ENCODE results near the gene BCL10. TPM values are rescaled to one million over a fixed set of nuclear protein-coding genes. Genes with fewer than 3 reads are reported as not detected.
A peak's percentile ranks its signal among the peaks of the same experiment; 100 is the strongest.

The BCL10 gene
- total and polyA plus RNA-seq, 2 of the 8 experiments (the other 6 are each of a cell fraction or from before 2014, with no cell fraction given): 7.4 to 29.6 TPM

- Histone ChIP-seq H2BK5ac (ENCODE audit: low read depth, low read length) (no peak overlapping the region), H2BK120ac (replicated peaks; ENCODE audit: low read depth, low read length) (no peak overlapping the region), H3K79me1 (ENCODE audit: low read depth, low read length) (no peaks in the 10 kb centered on the region), H2AFZ (ENCODE audit: low read length) (no peak overlapping the region), H3K4me1 (replicated peaks in 1 of 4; ENCODE audit: control insufficient read depth in 3 of 4, insufficient read depth in 4 of 4, low read length in 3 of 4) (peaks cover 0 to 15% (median 4%) of the 10 kb centered on the region in 4 experiments; a peak in 4 of 7 replicates), H3K9me3 (ENCODE audit: insufficient read depth in 2 of 2, low read depth in 1 of 2, low read length in 1 of 2) (no peaks in the 10 kb centered on the region), H4K20me1 (replicated peaks in 1 of 2; ENCODE audit: control insufficient read depth in 1 of 2, insufficient read depth in 2 of 2, low read length in 2 of 2) (no peaks in the 10 kb centered on the region), H2AK5ac (ENCODE audit: low read depth, low read length) (no peak overlapping the region), H3K4me3 (ENCODE audit: extremely low read depth in 1 of 4, insufficient read depth in 2 of 4, low read depth in 3 of 4, low read length in 4 of 4) (no peak overlapping the region), H3K56ac (replicated peaks; ENCODE audit: insufficient read length, low read depth, low read length) (no peak overlapping the region), H3K18ac (ENCODE audit: extremely low read depth, low read length) (no peak overlapping the region), H4K8ac (ENCODE audit: extremely low read depth, insufficient read depth, low read length) (no peak overlapping the region), H2BK20ac (ENCODE audit: low read length) (no peak overlapping the region), H3K27ac (ENCODE audit: low read depth, low read length) (0 out of 2 replicates have a peak overlapping the region, but pooled peaks have one; percentile 1), H3K23me2 (ENCODE audit: low read depth, low read length) (no peaks in the 10 kb centered on the region), H3K9ac (replicated peaks in 1 of 4; ENCODE audit: extremely low read depth in 1 of 4, low read depth in 3 of 4, low read length in 3 of 4) (no peak overlapping the region), H3K36me3 (ENCODE audit: control insufficient read depth in 2 of 4, insufficient read depth in 4 of 4, low read length in 3 of 4) (no peaks in the 10 kb centered on the region), H4K5ac (ENCODE audit: insufficient read length, low read depth, low read length) (no peak overlapping the region), H2BK15ac (ENCODE audit: low read length) (no peak overlapping the region), H3K79me2 (ENCODE audit: control insufficient read depth in 1 of 2, insufficient read depth in 2 of 2, low read length in 2 of 2) (no peaks in the 10 kb centered on the region), H3K4me2 (ENCODE audit: insufficient read depth in 1 of 2, low read depth in 2 of 2, low read length in 2 of 2) (no peak overlapping the region; a peak in 1 of 4 replicates), H2BK12ac (ENCODE audit: low read depth, low read length) (no peak overlapping the region), H3K14ac (ENCODE audit: insufficient read length) (no peak overlapping the region), H3K23ac (ENCODE audit: insufficient read length) (no peak overlapping the region), H3K27me3 (replicated peaks in 1 of 4; ENCODE audit: control insufficient read depth in 3 of 4, extremely low read depth in 1 of 4, insufficient read depth in 3 of 4, low read length in 3 of 4) (no peaks in the 10 kb centered on the region), H4K91ac (replicated peaks; ENCODE audit: insufficient read length, low read length) (no peak overlapping the region), H3K4ac (replicated peaks; ENCODE audit: insufficient read length, low read depth, low read length) (no peak overlapping the region)
- no peak for DNase-seq (ENCODE audit: low read depth in 1 of 2, low spot score in 2 of 2)
- CTCF ChIA-PET (ENCODE audit: partially characterized antibody): interaction anchor here (0.8 to 3.1 kb wide), 9 partner anchors 8 to 279 kb away, joined by 3 to 15 read pairs (median 4); no protein-coding TSS in a partner anchor
- FAIRE-seq: no peak
- TF ChIP-seq SIN3A (conservative IDR thresholded peaks at IDR 0.05 in 1 of 2, IDR thresholded peaks at IDR 0.05 in 1 of 2; ENCODE audit: low read depth in 1 of 2, low read length in 2 of 2) (no peak), KDM4A (IDR thresholded peaks at IDR 0.05; ENCODE audit: low read depth, low read length, severe bottlenecking) (no peak), PHF8 (conservative IDR thresholded peaks at IDR 0.05; ENCODE audit: low read depth, low read length) (no peak), HDAC6 (IDR thresholded peaks at IDR 0.05; ENCODE audit: low read depth, low read length) (no peak), BRCA1 (IDR thresholded peaks at IDR 0.05; ENCODE audit: low read depth, low read length) (no peak), SIX5 (IDR thresholded peaks at IDR 0.05; ENCODE audit: low read depth, low read length) (no peak), JUN (IDR thresholded peaks at IDR 0.05; ENCODE audit: low read depth, low read length) (no peak), RFX5 (IDR thresholded peaks at IDR 0.05; ENCODE audit: borderline replicate concordance, low read depth, low read length) (no peak), RXRA (IDR thresholded peaks at IDR 0.05; ENCODE audit: insufficient read depth, low read depth, low read length) (no peak), SIRT6 (IDR thresholded peaks at IDR 0.05; ENCODE audit: low read length) (no peak), TAF1 (IDR thresholded peaks at IDR 0.05; ENCODE audit: low read depth, low read length) (no peak), SP1 (IDR thresholded peaks at IDR 0.05; ENCODE audit: low read depth, low read length) (no peak), EGR1 (IDR thresholded peaks at IDR 0.05; ENCODE audit: borderline replicate concordance, low read depth, low read length) (no peak), CBX5 (IDR thresholded peaks at IDR 0.05; ENCODE audit: low read depth, low read length) (no peak), POU5F1 (IDR thresholded peaks at IDR 0.05; ENCODE audit: low read depth, low read length) (no peak), CREB1 (IDR thresholded peaks at IDR 0.05) (no peak)
- POLR2A ChIA-PET (ENCODE audit: partially characterized antibody): interaction anchor here (1.0 to 2.9 kb wide), 3 partner anchors 16 to 36 kb away, joined by 3 to 17 read pairs (median 4); partner anchors contain the start of genes C1orf52 and SYDE2
These were observed 52.1 kb downstream of the BCL10 start for GRCh38 chr1:85224295-85224694.

Data from H1 (cell line).